GM23248 (cell line): ENCODE results near the gene FRMD6.
A peak's percentile ranks its signal among the peaks of the same experiment; 100 is the strongest.

Source experiments
- EZH2 ChIP-seq: fragments of 200-600 bp; sonication (generic); IDR thresholded peaks from 2 replicates; pipeline ENCODE4 v1.6.1; 2018; ENCODE audit warnings: antibody characterized with exemption, mild to moderate bottlenecking; ENCODE audit not compliant: insufficient read depth, poor library complexity, severe bottlenecking
- EZH2phosphoT487 ChIP-seq: fragments of 200-600 bp; sonication (generic); IDR thresholded peaks from 2 replicates; pipeline ENCODE4 v1.6.1; 2018; ENCODE audit warnings: antibody characterized with exemption, moderate library complexity, mild to moderate bottlenecking, low read depth; ENCODE audit not compliant: insufficient read depth

- TF ChIP-seq EZH2phosphoT487 (peak; percentile 71; the same call in 1 of the 2 replicates), EZH2 (no peak)
These were observed 44.0 kb upstream of the FRMD6 start for GRCh38 chr14:51607711-51608110.
